KOPT-K1 (cell line): ENCODE measurements around the gene OPRL1.

ENCODE experiments used
- H3K27ac ChIP-seq: fragments of 200-600 bp; sonication (generic); 2 replicates; pipeline ENCODE4 v1.5.1; 2016; ENCODE audit warnings: antibody characterized with exemption, mild to moderate bottlenecking, low read depth, low read length; ENCODE audit not compliant: poor library complexity, severe bottlenecking
- H3K36me3 ChIP-seq: fragments of 200-600 bp; sonication (generic); 2 replicates; pipeline ENCODE4 v1.5.1; 2017; ENCODE audit warnings: antibody characterized with exemption, mild to moderate bottlenecking, low read length, moderate library complexity; ENCODE audit not compliant: insufficient read depth
- H3K9me3 ChIP-seq: fragments of 200-600 bp; sonication (generic); 2 replicates; pipeline ENCODE4 v1.5.1; 2017; ENCODE audit warnings: antibody characterized with exemption, low read length, mild to moderate bottlenecking; ENCODE audit not compliant: insufficient read depth, poor library complexity, severe bottlenecking

The OPRL1 gene

GRCh38 chr20:64050261-64051032 is 29.4 kb upstream of the OPRL1 start:
- H3K9me3 ChIP-seq, result no peaks in the 10 kb centered on the region
- no peaks in the 10 kb centered on the region for H3K36me3 ChIP-seq
- no peak overlapping the region for H3K27ac ChIP-seq

- H3K27ac ChIP-seq, result no peak overlapping the region
- no peaks in the 10 kb centered on the region for H3K36me3 ChIP-seq
- no peaks in the 10 kb centered on the region for H3K9me3 ChIP-seq
These were observed 28.8 kb upstream of the OPRL1 start for GRCh38 chr20:64051033-64051452.

DNA sequence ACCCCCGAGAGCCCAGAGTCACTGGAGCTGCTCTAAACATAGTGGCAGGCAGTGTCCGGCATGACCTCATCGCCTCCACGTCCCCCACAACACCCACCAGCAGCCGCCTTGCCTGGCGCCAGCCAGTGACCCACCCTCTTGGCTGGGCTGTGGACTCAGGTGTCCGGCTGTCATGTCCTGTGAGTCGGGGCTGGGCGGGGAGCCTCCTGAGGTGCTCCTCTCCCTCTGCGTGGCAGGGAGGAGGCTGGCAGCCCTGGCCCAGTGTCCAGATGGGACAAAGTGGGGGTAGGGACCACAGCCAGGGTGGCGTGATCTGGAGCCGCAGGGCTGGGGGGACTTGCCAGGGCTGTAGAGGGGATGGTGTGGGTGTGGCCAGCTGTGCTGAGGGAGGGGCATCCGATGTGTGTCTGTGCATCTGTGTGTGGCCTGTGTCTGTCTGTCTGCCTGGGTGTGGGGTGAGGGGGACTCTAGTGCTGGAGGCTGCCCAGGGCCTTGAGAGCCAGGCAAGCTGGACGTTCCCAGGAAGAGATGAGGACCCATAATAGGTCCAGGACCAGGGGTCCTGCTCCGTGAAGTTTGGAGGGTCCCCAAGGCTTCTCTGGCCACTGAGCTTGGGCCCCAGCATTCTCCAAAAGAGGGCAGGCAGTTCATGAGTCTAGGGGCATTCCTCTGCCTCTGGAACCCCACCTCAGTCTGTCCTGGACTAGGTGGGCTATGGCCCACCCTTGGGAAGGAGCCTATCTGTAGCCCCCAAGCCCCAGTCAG is 28.1 kb upstream of the OPRL1 start:
- H3K27ac ChIP-seq, result no peak overlapping the region
- no peaks in the 10 kb centered on the region for H3K9me3 ChIP-seq
- H3K36me3 ChIP-seq, result no peaks in the 10 kb centered on the region

DNA sequence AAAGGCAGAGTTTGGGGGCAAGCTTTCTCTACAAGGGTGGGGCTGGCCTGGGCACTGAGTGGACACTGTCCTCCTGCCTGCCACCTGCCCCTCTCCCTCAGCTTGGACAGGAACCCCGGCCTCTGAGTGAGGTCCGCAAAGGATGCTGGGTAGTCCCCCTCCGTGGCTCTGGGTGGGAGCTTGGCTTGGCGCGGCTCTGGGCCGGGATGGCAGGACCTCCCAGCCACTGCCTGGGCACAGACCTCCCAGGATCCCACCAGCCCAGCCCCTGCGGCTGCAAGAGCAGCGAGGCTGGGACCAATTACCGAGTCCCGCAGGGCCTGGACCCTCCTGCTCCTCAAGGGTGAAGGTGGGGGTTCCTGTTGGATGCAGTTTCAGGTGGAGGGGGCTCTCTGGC is 27.6 kb upstream of the OPRL1 start:
- H3K36me3 ChIP-seq, result no peaks in the 10 kb centered on the region
- no peak overlapping the region for H3K27ac ChIP-seq
- H3K9me3 ChIP-seq, result no peaks in the 10 kb centered on the region

GRCh38 chr20:64052987-64053840 is 26.7 kb upstream of the OPRL1 start:
- no peak overlapping the region for H3K27ac ChIP-seq
- no peaks in the 10 kb centered on the region for H3K36me3 ChIP-seq
- H3K9me3 ChIP-seq, result no peaks in the 10 kb centered on the region

GRCh38 chr20:64053841-64054661 is 25.8 kb upstream of the OPRL1 start:
- Histone ChIP-seq H3K36me3 (no peaks in the 10 kb centered on the region), H3K27ac (no peak overlapping the region), H3K9me3 (no peaks in the 10 kb centered on the region)

DNA sequence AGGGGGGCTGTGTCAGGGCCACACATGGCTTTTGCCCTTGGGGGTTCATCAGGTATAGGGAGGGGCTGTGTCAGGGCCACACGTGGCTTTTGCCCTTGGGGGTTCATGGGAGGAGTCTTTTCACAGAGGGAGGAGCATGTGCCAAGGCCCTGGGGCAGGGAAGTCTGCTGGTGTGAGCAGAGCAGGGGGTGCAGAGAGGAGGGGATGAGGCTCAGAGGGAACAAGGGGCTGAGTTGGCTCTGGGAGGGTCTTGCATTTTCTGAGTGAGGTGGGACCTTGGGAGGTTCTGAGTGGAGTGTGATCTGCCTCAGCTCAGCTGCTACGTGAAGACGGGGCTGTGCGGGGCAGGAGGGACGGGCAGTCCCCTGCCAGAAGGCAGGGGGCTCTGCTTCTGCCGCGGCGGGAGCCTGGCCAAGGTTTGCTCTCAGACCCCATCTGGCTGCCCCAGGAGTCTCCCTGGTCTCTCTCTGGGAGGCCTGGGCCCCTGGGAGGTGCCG is 24.4 kb upstream of the OPRL1 start:
- no peak overlapping the region for H3K27ac ChIP-seq
- H3K36me3 ChIP-seq, result no peaks in the 10 kb centered on the region
- H3K9me3 ChIP-seq, result no peaks in the 10 kb centered on the region

DNA sequence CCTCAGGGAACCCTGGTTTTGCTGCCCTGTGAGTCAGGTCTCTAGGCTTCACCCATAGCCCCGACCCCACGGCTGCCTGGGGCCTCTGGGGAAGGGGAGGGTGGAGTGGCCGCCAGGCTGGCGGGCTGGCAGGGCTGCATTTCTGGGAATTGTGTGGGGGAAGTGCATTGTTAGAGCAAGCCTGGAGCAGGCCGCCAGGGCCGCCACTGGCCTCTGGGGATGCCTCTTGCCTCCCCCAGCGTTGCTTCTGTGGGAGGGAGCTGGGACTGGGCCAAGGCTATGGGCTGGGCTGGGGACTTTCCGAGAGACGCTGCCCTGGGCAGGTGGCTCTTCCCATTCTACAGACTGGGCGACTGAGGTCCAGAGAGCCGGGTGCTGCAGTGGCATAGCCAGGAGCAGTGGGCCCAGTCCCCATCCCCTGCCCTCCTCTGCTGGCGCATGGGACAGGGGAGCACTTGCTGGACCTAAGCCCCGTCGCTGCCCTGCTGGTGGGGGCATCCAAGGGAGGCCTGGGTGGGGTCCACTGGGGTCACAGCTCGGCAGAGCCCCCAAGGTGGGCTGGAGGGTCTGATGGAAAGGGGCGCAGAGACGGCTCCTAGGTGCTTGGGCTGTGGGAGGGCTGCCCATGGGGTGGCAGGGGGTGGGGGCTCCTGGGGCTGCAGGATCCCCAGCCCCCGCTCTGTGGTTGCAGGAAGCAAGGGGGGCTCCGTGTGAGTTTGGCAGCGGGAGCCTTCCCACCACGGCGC is 23.8 kb upstream of the OPRL1 start:
- H3K9me3 ChIP-seq, result no peaks in the 10 kb centered on the region
- no peak overlapping the region for H3K27ac ChIP-seq
- no peaks in the 10 kb centered on the region for H3K36me3 ChIP-seq

DNA sequence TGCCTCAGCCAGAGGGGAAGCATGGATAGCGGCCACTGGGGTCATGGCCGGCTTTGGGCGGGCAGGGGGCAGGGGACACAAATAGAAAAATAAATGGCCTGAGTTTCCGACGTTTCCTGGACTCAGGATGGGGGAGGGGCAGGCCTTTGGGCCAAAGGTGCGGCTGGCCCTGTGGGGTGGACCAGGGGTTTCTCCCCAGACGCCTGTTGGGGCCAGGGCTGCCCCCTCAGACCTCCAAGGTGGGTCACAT is 23.3 kb upstream of the OPRL1 start:
- Histone ChIP-seq H3K9me3 (no peaks in the 10 kb centered on the region), H3K27ac (no peak overlapping the region), H3K36me3 (no peaks in the 10 kb centered on the region)

- H3K9me3 ChIP-seq, result no peaks in the 10 kb centered on the region
- H3K36me3 ChIP-seq, result no peaks in the 10 kb centered on the region
- no peak overlapping the region for H3K27ac ChIP-seq
These were observed 22.8 kb upstream of the OPRL1 start for GRCh38 chr20:64056889-64057627.

- Histone ChIP-seq H3K27ac (no peak overlapping the region), H3K36me3 (no peaks in the 10 kb centered on the region), H3K9me3 (no peaks in the 10 kb centered on the region)
These were observed 22.0 kb upstream of the OPRL1 start for GRCh38 chr20:64057628-64058498.

- no peak overlapping the region for H3K27ac ChIP-seq
- H3K9me3 ChIP-seq, result no peaks in the 10 kb centered on the region
- H3K36me3 ChIP-seq, result no peaks in the 10 kb centered on the region
These were observed 21.3 kb upstream of the OPRL1 start for GRCh38 chr20:64058536-64058935.

GRCh38 chr20:64062276-64062595 is 17.6 kb upstream of the OPRL1 start:
- Histone ChIP-seq H3K27ac (peak overlapping the region; percentile 58), H3K36me3 (no peaks in the 10 kb centered on the region), H3K9me3 (no peaks in the 10 kb centered on the region)
